ENCODE data around the gene SH3RF1.
"Not testable (repeated sequence)": the region's sequence is repeated elsewhere in the genome, so short reads cannot be mapped to it uniquely, and the experiment has no call there.

The SH3RF1 gene

DNA sequence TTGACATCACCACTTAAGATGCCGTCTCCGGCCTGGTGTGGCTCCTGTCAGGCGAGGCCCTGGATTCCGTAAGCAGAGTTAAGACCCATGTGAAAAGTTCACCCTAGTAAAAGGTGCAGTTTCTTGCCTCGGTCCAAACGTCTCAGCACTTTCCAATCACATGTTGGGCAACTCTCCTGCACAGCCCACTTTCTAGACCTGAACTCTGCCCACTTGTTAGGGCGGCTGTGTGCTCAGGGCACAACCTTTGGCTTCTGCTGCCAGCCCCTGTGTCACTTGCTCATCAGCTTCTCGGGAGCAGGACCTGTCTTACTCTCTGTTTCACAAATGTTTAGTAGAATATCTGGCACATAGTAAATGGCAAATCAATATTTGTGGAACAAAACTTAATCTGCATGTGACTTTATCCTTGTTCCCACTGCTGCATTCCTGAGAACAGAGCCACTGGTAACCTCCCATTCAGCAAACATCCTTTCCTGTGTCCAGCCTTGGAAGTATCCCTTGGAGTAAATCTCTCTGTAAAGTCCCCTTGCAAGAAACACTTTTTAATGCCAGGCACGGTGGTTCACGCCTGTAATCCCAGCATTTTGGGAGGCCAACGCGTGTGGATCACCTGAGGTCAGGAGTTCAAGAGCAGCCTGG is 38.7 kb upstream of the SH3RF1 start:
- TF ChIP-seq CTCF (conservative IDR thresholded peaks at IDR 0.05; ENCODE audit: control insufficient read depth, insufficient read depth, low read depth, low read length) = no peak
- H3K4me3 ChIP-seq (ENCODE audit: control insufficient read depth, low read depth, low read length) = no peak overlapping the region
- no peak for DNase-seq (ENCODE audit: low read depth)

- TF ChIP-seq CTCF (conservative IDR thresholded peaks at IDR 0.05; ENCODE audit: control insufficient read depth, insufficient read depth, low read depth, low read length) = no peak
- DNase-seq (ENCODE audit: low read depth) = no peak
- H3K4me3 ChIP-seq (ENCODE audit: control insufficient read depth, low read depth, low read length) = no peak overlapping the region
Observed at GRCh38 chr4:169307576-169307975, 36.8 kb upstream of the SH3RF1 start.

GRCh38 chr4:169305651-169306050 is 34.9 kb upstream of the SH3RF1 start:
- no peak overlapping the region for H3K4me3 ChIP-seq (ENCODE audit: control insufficient read depth, low read depth, low read length)
- no peak for DNase-seq (ENCODE audit: low read depth)
- no peak for TF ChIP-seq CTCF (conservative IDR thresholded peaks at IDR 0.05; ENCODE audit: control insufficient read depth, insufficient read depth, low read depth, low read length)

DNA sequence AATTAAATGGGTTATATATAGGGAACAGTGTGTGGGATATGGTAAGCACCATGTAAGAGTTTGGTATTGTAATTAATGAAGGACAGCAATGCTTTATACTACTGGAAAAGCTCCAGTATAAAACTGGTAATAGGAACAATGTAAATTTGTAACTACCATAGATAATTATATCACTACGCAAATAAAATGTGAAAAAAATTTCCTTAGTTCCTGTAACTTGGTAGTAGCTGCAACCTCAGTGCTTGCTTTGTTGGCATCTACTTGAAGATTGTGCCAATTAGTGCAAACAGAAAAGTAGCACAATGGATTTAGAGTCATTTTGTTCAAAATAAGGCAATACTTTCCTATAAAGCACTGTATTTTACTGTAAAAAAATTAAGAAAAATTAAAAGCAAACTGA is 34.4 kb upstream of the SH3RF1 start:
- no peak overlapping the region for H3K4me3 ChIP-seq (ENCODE audit: control insufficient read depth, low read depth, low read length)
- DNase-seq (ENCODE audit: low read depth) = no peak
- TF ChIP-seq CTCF (conservative IDR thresholded peaks at IDR 0.05; ENCODE audit: control insufficient read depth, insufficient read depth, low read depth, low read length) = no peak

GRCh38 chr4:169295822-169296221 is 25.1 kb upstream of the SH3RF1 start:
- no peak overlapping the region for H3K4me3 ChIP-seq (ENCODE audit: control insufficient read depth, low read depth, low read length)
- no peak for TF ChIP-seq CTCF (conservative IDR thresholded peaks at IDR 0.05; ENCODE audit: control insufficient read depth, insufficient read depth, low read depth, low read length)
- no peak for DNase-seq (ENCODE audit: low read depth)

DNA sequence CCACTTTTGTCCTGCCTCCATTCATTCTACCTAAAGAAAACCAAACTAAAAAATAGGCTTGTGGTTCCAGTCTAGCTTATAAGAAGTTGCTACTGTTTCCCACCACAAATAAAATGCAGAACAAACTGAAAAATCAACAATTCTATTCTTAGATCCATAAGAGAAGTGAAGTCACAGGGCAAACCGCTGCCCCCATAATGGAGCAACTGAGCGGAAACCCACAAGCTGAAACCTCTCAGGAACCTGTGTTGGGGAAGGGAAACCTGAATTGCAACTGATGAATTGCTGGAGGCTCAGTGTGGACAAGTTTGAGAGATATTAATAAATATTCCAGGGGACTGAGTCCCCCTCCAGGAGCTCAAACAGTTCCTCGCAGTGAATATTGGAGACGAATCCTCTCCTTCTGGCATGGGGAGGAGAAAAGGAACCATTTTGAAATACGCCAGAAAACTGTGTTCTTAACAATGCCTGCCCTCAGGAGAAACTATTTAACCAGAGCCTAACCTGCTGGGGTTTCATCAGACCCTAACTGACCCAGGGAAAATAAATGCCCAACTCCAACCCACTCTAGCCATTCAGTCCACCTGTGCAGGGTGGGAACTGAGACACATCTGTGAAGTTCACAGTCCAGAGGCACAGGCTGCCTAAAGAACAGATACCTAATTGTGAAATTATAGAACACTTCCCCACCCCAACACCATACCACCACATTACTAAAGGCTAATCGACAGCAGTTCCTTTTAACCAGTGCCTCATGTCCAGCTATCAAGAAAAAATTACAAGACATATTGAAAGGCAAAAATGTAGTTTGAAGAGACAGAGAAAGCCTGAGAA is 22.8 kb upstream of the SH3RF1 start:
- DNase-seq (ENCODE audit: low read depth) = no peak
- TF ChIP-seq CTCF (conservative IDR thresholded peaks at IDR 0.05; ENCODE audit: control insufficient read depth, insufficient read depth, low read depth, low read length) = no peak
- no peak overlapping the region for H3K4me3 ChIP-seq (ENCODE audit: control insufficient read depth, low read depth, low read length)

DNA sequence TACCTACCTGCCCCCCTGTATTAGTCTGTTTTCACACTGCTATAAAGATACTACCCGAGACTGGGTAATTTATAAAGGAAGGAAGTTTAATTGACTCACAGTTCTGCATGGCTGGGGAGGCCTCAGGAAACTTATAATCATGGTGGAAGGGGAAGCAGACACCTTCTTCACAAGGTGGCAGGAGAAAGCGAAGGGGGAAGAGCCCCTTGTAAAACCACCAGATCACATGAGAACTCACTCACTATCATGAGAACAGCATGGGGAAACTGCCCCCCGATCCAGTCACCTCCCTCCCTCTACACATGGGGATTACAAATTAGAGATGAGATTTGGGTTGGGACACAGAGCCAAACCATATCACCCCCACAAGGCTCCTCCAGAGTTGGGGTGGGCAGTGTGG is 17.2 kb upstream of the SH3RF1 start:
- not testable (repeated sequence) for DNase-seq (ENCODE audit: low read depth); H3K4me3 ChIP-seq (ENCODE audit: control insufficient read depth, low read depth, low read length)

All from fibroblast of mammary gland (primary cell).